ENCODE measurements around the gene ZDHHC1.

DNA sequence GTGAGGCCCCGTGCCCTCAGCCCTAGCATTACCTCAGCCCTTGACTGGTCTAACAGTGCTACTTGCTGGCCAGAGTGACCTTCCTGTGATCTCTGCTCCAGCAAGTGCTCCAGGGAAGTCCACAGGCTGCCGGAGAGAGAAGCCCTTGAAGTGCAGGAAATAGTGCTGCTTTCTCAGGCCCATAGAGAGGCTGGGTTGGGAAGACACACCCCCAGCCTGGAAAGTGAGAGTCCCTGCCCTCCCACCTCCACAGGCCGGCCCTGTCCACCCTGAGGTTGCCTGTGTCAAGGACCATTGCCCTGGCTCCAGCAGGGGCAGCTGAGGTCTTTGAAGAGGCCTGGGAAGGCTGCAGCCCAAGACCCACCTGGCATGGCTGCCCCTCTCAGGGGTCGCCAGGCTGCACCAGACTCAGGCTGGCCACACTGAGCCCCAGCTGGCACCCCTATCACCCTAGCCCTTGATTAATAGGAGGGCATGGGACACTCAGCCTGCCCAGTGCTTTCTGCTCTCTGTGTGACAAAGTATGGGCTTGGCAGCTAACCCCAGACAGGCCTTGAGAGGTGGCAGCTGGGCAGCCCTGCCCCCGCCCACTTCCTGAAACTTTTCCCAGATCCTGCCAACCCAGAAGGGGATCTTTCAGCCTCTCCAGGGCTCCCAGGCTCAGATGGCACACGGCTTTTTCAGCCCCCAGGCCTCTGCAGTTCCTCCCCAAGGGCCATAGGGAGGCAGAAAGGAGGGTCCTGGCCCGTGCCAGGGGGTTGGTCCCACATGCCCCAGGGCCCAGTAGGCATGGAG lies 43.0 kb upstream of the ZDHHC1 start:
- no peak for TF ChIP-seq POLR2A (IDR thresholded peaks at IDR 0.05)
- TF ChIP-seq, protein P1, sequence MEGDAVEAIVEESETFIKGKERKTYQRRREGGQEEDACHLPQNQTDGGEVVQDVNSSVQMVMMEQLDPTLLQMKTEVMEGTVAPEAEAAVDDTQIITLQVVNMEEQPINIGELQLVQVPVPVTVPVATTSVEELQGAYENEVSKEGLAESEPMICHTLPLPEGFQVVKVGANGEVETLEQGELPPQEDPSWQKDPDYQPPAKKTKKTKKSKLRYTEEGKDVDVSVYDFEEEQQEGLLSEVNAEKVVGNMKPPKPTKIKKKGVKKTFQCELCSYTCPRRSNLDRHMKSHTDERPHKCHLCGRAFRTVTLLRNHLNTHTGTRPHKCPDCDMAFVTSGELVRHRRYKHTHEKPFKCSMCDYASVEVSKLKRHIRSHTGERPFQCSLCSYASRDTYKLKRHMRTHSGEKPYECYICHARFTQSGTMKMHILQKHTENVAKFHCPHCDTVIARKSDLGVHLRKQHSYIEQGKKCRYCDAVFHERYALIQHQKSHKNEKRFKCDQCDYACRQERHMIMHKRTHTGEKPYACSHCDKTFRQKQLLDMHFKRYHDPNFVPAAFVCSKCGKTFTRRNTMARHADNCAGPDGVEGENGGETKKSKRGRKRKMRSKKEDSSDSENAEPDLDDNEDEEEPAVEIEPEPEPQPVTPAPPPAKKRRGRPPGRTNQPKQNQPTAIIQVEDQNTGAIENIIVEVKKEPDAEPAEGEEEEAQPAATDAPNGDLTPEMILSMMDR (IDR thresholded peaks at IDR 0.05) = no peak
